HG02571 (cell line): Measurements from ENCODE around the gene ICA1L.
"Not testable (repeated sequence)": the region's sequence is repeated elsewhere in the genome, so short reads cannot be mapped to it uniquely, and the experiment has no call there.

ENCODE experiments used
- ATAC-seq: cut with Tn5 transposase; IDR thresholded peaks from one replicate; pipeline ENCODE4 v1.9.1; 2021; ENCODE audit warnings: mild to moderate bottlenecking, moderate library complexity; ENCODE audit not compliant: unreplicated experiment

ICA1L gene

GRCh38 chr2:202871300-202872141, at the start of gene ICA1L:
Gene ICA1L, minus strand, starts transcription at chr2:202871766. Its CDS starts 42,757 bp downstream, at chr2:202829009.
- ATAC-seq = peak; percentile 57

GRCh38 chr2:202918860-202919259, 47.3 kb upstream of the ICA1L start:
- no peak for ATAC-seq

GRCh38 chr2:202912342-202913201, 41.0 kb upstream of the ICA1L start:
- peak; percentile 57 for ATAC-seq

GRCh38 chr2:202911512-202912341, 40.2 kb upstream of the ICA1L start, which contains the start of the genes CARF and WDR12:
Gene CARF, plus strand, starts transcription at chr2:202912275. Its CDS starts 29,628 bp downstream, at chr2:202941903.
Gene WDR12, minus strand, starts transcription at chr2:202911673. Its CDS starts 197 bp downstream, at chr2:202911476.
- peak; percentile 82 for ATAC-seq

GRCh38 chr2:202911203-202911511, 39.6 kb upstream of the ICA1L start:
- ATAC-seq = peak; percentile 12

GRCh38 chr2:202910698-202911097, 39.1 kb upstream of the ICA1L start:
- ATAC-seq = no peak

- ATAC-seq = not testable (repeated sequence)
These were observed 38.7 kb upstream of the ICA1L start for GRCh38 chr2:202910250-202910649.

- no peak for ATAC-seq
These were observed 38.0 kb upstream of the ICA1L start for GRCh38 chr2:202909394-202910192.

GRCh38 chr2:202908186-202908585, 36.6 kb upstream of the ICA1L start:
- ATAC-seq = no peak

- ATAC-seq = not testable (repeated sequence)
These were observed 33.9 kb upstream of the ICA1L start for GRCh38 chr2:202905507-202905906.

- no peak for ATAC-seq
These were observed 13.6 kb upstream of the ICA1L start for GRCh38 chr2:202885190-202885589.

- no peak for ATAC-seq
These were observed 12.6 kb upstream of the ICA1L start for GRCh38 chr2:202883987-202884675.

GRCh38 chr2:202881570-202881969, 10.0 kb upstream of the ICA1L start:
- ATAC-seq = no peak

GRCh38 chr2:202877699-202878098, 6.1 kb upstream of the ICA1L start:
- ATAC-seq = no peak

- peak; percentile 79 for ATAC-seq
These were observed 901 bp downstream of the ICA1L start for GRCh38 chr2:202870431-202871299.

- no peak for ATAC-seq
These were observed 9.6 kb downstream of the ICA1L start for GRCh38 chr2:202861987-202862386.

- ATAC-seq = no peak
These were observed 13.0 kb downstream of the ICA1L start for GRCh38 chr2:202858601-202859000.

GRCh38 chr2:202849343-202849742, 22.2 kb downstream of the ICA1L start:
- not testable (repeated sequence) for ATAC-seq
